GM19099 (cell line): ENCODE results near the gene FBXO44.

ENCODE experiments used
- POLR2A ChIP-seq: IDR thresholded peaks from 3 replicates; pipeline ENCODE4 v1.6.1; 2011; ENCODE audit warnings: low read depth; ENCODE audit not compliant: insufficient read length; ENCODE audit errors: extremely low read depth

FBXO44 gene

GRCh38 chr1:11690397-11691301 lies 36.0 kb downstream of the FBXO44 start:
- no peak for TF ChIP-seq POLR2A

- TF ChIP-seq POLR2A, result no peak
These were observed 36.7 kb downstream of the FBXO44 start, which contains the start of gene DRAXIN for GRCh38 chr1:11691302-11691914. Gene DRAXIN (plus strand): TSS chr1:11691710. CDS start chr1:11706259, 14,549 bp downstream.

- TF ChIP-seq POLR2A, result no peak
These were observed 37.4 kb downstream of the FBXO44 start for GRCh38 chr1:11691928-11692711.

GRCh38 chr1:11693024-11693590 lies 38.4 kb downstream of the FBXO44 start:
- no peak for TF ChIP-seq POLR2A

- TF ChIP-seq POLR2A, result no peak
These were observed 39.2 kb downstream of the FBXO44 start for GRCh38 chr1:11693917-11694316.

GRCh38 chr1:11695861-11696260 lies 41.2 kb downstream of the FBXO44 start:
- TF ChIP-seq POLR2A, result no peak

- TF ChIP-seq POLR2A, result no peak
These were observed 42.7 kb downstream of the FBXO44 start for GRCh38 chr1:11697188-11697892.

GRCh38 chr1:11697893-11698210 lies 43.2 kb downstream of the FBXO44 start:
- TF ChIP-seq POLR2A, result no peak

- no peak for TF ChIP-seq POLR2A
These were observed 46.2 kb downstream of the FBXO44 start for GRCh38 chr1:11700601-11701467.

GRCh38 chr1:11701551-11701961 lies 46.9 kb downstream of the FBXO44 start:
- no peak for TF ChIP-seq POLR2A

- TF ChIP-seq POLR2A, result no peak
These were observed 47.5 kb downstream of the FBXO44 start for GRCh38 chr1:11701981-11702803.

- no peak for TF ChIP-seq POLR2A
These were observed 48.9 kb downstream of the FBXO44 start for GRCh38 chr1:11703357-11704193.
